Activated CD8-positive, alpha-beta T cell treated with anti-CD3 and anti-CD28 coated beads for 36 hours (primary cell): Measurements from ENCODE around the gene TOM1L2. TPM values are rescaled to one million over a fixed set of nuclear protein-coding genes. Genes with fewer than 3 reads are reported as not detected.

Experiments
- ATAC-seq: fragments of 200-7000 bp; cut with Tn5 transposase; one replicate; pipeline ENCODE4 v1.10.0; 2021; ENCODE audit warnings: mild to moderate bottlenecking, moderate library complexity
- CTCF ChIA-PET: fragments of 350-600 bp; sonication (Branson Sonifier 250); formaldehyde crosslinking; loops from one replicate; lab custom pipeline; 2021; ENCODE audit warnings: antibody characterized with exemption; lab: Charles Lee
- POLR2A ChIA-PET: fragments of 350-600 bp; sonication (Branson Sonifier 250); formaldehyde crosslinking; loops from one replicate; lab custom pipeline; 2021; ENCODE audit warnings: antibody characterized with exemption; lab: Charles Lee
- DNase-seq: peaks from one replicate; pipeline ENCODE4 v3.0.0-alpha.2; 2020
- H3K27ac Mint-ChIP-seq: one replicate; pipeline ENCODE4 v1.8.0; 2021; ENCODE audit warnings: mild to moderate bottlenecking, mixed read lengths
- H3K27me3 Mint-ChIP-seq: one replicate; pipeline ENCODE4 v1.8.0; 2021; ENCODE audit warnings: mixed read lengths
- H3K36me3 Mint-ChIP-seq: one replicate; pipeline ENCODE4 v1.8.0; 2021; ENCODE audit warnings: low read depth, mixed read lengths
- H3K4me1 Mint-ChIP-seq: one replicate; pipeline ENCODE4 v1.8.0; 2021; ENCODE audit warnings: low read depth, mixed read lengths
- H3K4me3 Mint-ChIP-seq: one replicate; pipeline ENCODE4 v1.8.0; 2021; ENCODE audit warnings: mild to moderate bottlenecking, moderate library complexity, mixed read lengths
- H3K9me3 Mint-ChIP-seq: one replicate; pipeline ENCODE4 v1.8.0; 2021; ENCODE audit warnings: mixed read lengths
- intact Hi-C: fragments of 100-400 bp; cut with micrococcal nuclease; formaldehyde crosslinking; loops from one replicate; pipeline ENCODE4 v1.10.0; 2022
- total RNA-seq, 2 experiments: library from RNA; stranded (reverse); gene quantifications; one replicate each; pipeline ENCODE4 v1.2.3, GENCODE V29; 2021
- TF ChIP-seq, protein P1 (sequence below): fragments of 200-600 bp; IDR thresholded peaks from one replicate; pipeline ENCODE4 v1.8.0; 2022; ENCODE audit warnings: antibody characterized with exemption, mild to moderate bottlenecking

The TOM1L2 gene
- total RNA-seq, 2 experiments from 2014 or later: 10.3 to 10.8 TPM

DNA sequence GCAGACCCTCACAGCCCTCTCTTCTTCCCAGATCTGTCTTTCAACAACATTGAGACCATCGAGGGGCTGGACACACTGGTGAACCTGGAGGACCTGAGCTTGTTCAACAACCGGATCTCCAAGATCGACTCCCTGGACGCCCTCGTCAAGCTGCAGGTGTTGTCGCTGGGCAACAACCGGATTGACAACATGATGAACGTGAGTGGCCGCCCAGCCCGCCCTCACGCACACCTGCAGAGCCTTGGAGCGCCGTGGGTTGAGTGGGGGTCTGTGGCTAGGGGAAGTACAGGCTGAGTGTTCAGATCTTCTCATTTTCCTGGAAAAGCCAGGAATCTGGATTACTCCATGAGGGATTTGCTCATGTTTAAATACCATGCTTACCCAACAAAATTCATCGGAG lies 15.7 kb upstream of the TOM1L2 start:
- TF ChIP-seq, protein P1, sequence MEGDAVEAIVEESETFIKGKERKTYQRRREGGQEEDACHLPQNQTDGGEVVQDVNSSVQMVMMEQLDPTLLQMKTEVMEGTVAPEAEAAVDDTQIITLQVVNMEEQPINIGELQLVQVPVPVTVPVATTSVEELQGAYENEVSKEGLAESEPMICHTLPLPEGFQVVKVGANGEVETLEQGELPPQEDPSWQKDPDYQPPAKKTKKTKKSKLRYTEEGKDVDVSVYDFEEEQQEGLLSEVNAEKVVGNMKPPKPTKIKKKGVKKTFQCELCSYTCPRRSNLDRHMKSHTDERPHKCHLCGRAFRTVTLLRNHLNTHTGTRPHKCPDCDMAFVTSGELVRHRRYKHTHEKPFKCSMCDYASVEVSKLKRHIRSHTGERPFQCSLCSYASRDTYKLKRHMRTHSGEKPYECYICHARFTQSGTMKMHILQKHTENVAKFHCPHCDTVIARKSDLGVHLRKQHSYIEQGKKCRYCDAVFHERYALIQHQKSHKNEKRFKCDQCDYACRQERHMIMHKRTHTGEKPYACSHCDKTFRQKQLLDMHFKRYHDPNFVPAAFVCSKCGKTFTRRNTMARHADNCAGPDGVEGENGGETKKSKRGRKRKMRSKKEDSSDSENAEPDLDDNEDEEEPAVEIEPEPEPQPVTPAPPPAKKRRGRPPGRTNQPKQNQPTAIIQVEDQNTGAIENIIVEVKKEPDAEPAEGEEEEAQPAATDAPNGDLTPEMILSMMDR: no peak
- no peaks in the 10 kb centered on the region for H3K9me3 Mint-ChIP-seq
- POLR2A ChIA-PET: no interaction called here
- H3K27ac Mint-ChIP-seq: no peak overlapping the region
- H3K36me3 Mint-ChIP-seq: no peaks in the 10 kb centered on the region
- CTCF ChIA-PET: no interaction called here
- DNase-seq (no peak), ATAC-seq (no peak)
- H3K4me3 Mint-ChIP-seq: no peak overlapping the region
- intact Hi-C loops: no loop called here
- no peaks in the 10 kb centered on the region for H3K27me3 Mint-ChIP-seq
- H3K4me1 Mint-ChIP-seq: peaks cover 2% of the 10 kb centered on the region

DNA sequence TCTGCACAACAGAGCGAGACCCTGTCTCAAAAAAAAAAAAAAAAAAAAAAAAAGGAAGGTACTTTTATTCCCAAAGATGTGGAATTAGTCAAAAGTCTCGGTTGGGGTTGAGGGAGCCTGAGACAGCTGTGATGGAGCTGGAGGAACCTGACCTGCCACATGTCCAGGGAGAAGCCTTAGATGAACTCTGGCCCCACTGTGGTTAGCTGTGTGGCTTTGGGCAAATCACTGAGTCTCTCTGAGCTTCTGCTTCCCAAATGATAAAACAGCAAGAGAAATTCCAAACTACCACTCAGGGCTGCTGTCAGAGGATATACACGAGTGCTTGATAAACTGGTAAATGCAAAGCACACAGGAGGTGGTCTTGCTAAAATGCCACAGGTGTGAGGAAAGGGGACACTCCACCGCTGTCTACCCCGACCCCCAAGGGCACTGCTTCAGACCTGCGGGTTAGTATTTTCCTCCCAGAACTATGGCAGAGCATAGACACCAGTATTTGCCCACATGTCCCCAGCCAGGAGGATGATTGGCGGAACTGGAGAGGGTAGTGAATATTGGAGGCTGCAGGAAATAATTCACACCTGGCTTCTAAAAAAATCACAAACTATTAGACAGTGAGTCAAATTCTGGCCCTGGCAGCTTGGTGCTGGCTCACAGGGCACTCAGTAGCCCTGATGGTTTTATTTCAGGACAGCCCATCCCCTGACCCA lies 15.1 kb upstream of the TOM1L2 start:
- DNase-seq (no peak), ATAC-seq (no peak)
- POLR2A ChIA-PET: no interaction called here
- CTCF ChIA-PET: interaction anchor here (1.3 kb wide), 1 partner anchor 15 kb away, joined by 3 read pairs; the partner anchor contains the start of gene DRC3
- TF ChIP-seq, protein P1: no peak
- no peak overlapping the region for H3K4me3 Mint-ChIP-seq
- H3K27me3 Mint-ChIP-seq: no peaks in the 10 kb centered on the region
- H3K9me3 Mint-ChIP-seq: no peaks in the 10 kb centered on the region
- peaks cover 2% of the 10 kb centered on the region for H3K4me1 Mint-ChIP-seq
- intact Hi-C loops: no loop called here
- H3K36me3 Mint-ChIP-seq: no peaks in the 10 kb centered on the region
- H3K27ac Mint-ChIP-seq: no peak overlapping the region

DNA sequence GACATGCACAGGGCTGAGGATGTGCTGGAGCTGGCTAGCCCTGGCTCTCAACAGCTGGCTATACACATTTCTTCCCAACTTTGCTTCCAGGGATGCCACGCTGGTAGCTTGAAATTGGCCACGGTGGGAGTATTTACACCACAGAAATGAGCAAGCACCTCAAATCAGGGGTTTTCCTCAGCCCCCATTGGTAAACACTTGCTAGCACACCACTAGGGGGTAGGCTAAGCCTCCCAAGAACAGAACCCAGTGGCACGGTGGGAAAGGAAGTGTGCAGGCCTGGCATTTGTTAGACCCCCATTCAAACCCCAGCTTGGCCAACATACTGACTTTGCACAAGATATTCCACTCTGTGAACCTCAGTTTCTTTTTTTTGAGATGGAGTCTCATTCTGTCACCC lies 13.4 kb upstream of the TOM1L2 start:
- Mint-ChIP-seq H3K27me3 (no peaks in the 10 kb centered on the region), H3K4me3 (no peak overlapping the region), H3K27ac (no peak overlapping the region), H3K4me1 (no peaks in the 10 kb centered on the region), H3K36me3 (no peaks in the 10 kb centered on the region), H3K9me3 (no peaks in the 10 kb centered on the region)
- CTCF ChIA-PET: interaction anchor here (0.8 to 2.3 kb wide), 11 partner anchors 9 to 86 kb away, joined by 3 to 20 read pairs (median 4); partner anchors contain the start of gene DRC3
- intact Hi-C loops: no loop called here
- TF ChIP-seq, protein P1: peak; percentile 22
- DNase-seq (peak; percentile 29), ATAC-seq (peak; percentile 77)
- POLR2A ChIA-PET: interaction anchor here (1.1 to 1.2 kb wide), 2 partner anchors 7 to 13 kb away, joined by 3 read pairs; no protein-coding TSS in a partner anchor

DNA sequence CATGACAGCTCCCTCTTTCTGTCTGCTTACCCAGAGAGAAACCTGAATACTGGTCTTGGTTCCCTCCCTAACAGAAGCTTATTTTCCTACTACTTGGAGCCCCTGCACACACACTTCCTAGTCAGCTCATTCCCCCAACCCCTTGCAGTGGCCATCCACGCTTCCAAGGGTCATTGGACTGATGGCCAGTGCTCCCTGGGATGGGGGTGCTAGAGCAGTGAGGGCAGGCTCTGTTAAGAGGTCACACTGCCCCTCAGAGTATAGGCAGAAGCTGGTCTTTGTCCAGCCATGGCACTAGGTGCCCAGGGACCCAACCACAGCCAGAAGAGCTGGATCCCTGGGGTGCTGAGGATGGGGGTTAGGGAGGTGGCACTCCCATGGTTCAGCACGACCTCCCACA lies 13.0 kb upstream of the TOM1L2 start:
- no peaks in the 10 kb centered on the region for H3K27me3 Mint-ChIP-seq
- CTCF ChIA-PET: interaction anchor here (0.8 to 2.3 kb wide), 13 partner anchors 9 to 86 kb away, joined by 3 to 20 read pairs (median 4); partner anchors contain the start of gene DRC3
- no peak overlapping the region for H3K4me3 Mint-ChIP-seq
- no peaks in the 10 kb centered on the region for H3K9me3 Mint-ChIP-seq
- TF ChIP-seq, protein P1: no peak
- intact Hi-C loops: no loop called here
- H3K36me3 Mint-ChIP-seq: no peaks in the 10 kb centered on the region
- ATAC-seq: no peak
- POLR2A ChIA-PET: interaction anchor here (1.1 to 1.2 kb wide), 2 partner anchors 8 to 13 kb away, joined by 3 read pairs; no protein-coding TSS in a partner anchor
- no peaks in the 10 kb centered on the region for H3K4me1 Mint-ChIP-seq
- no peak for DNase-seq
- H3K27ac Mint-ChIP-seq: no peak overlapping the region

DNA sequence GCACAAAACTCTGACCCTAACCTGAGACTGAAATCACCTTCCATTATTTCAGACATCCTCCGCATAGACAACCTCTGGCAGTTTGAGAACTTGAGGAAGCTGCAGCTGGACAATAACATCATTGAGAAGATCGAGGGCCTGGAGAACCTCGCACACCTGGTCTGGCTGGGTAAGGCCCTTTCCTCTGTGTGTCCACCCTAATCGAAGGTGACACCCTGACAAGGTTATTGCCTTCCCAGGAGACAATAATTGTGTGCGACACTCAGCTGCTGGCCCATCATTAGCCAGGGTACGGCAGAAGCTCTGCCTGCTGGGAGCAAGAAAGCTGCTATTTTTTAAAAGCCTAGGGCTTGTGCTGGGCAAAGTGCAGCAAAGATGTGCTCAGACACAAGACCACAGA lies 11.6 kb upstream of the TOM1L2 start:
- no peak overlapping the region for H3K27ac Mint-ChIP-seq
- DNase-seq (no peak), ATAC-seq (no peak)
- TF ChIP-seq, protein P1: no peak
- H3K27me3 Mint-ChIP-seq: no peaks in the 10 kb centered on the region
- H3K9me3 Mint-ChIP-seq: no peaks in the 10 kb centered on the region
- intact Hi-C loops: no loop called here
- H3K4me1 Mint-ChIP-seq: no peaks in the 10 kb centered on the region
- ChIA-PET POLR2A (interaction anchor here (1.2 kb wide), 1 partner anchor 54 kb away, joined by 3 read pairs; no protein-coding TSS in a partner anchor), CTCF (interaction anchor here (1.2 to 1.5 kb wide), 2 partner anchors 57 to 64 kb away, joined by 3 to 4 read pairs; no protein-coding TSS in a partner anchor)
- no peak overlapping the region for H3K4me3 Mint-ChIP-seq
- no peaks in the 10 kb centered on the region for H3K36me3 Mint-ChIP-seq
